ENCODE data around the gene CTNNA2. TPM values are rescaled to one million over a fixed set of nuclear protein-coding genes. Genes with fewer than 3 reads are reported as not detected.

The CTNNA2 gene
- total RNA-seq, 1 donor from 2014 or later: not detected

DNA sequence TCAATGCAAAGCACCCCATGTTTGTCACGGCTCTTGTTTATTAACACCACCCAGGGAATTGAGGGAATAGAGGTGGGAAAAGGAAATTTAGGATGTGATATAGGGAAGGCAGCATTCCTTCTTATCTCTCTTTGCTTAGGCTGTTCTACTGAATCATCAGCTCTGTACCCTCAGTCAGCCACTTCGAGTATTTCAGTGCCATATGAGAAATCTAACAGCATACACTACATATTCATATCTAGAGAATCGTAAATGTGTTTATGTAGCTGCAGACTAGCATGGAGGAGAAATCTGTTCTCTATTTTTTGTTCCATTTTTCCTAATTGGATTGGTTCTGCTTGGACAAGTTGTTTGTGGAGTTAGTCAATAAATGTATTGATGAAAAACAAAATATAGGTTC, 187.8 kb downstream of the CTNNA2 start:
- Mint-ChIP-seq H3K4me1 (no peaks in the 10 kb centered on the region), H3K4me3 (no peak overlapping the region), H3K36me3 (ENCODE audit: low read depth) (no peaks in the 10 kb centered on the region), H3K27ac (no peak overlapping the region), H3K9me3 (peaks cover 3% of the 10 kb centered on the region), H3K27me3 (no peaks in the 10 kb centered on the region)
- intact Hi-C loops (cut with micrococcal nuclease): no loop called here
- no peak for DNase-seq

DNA sequence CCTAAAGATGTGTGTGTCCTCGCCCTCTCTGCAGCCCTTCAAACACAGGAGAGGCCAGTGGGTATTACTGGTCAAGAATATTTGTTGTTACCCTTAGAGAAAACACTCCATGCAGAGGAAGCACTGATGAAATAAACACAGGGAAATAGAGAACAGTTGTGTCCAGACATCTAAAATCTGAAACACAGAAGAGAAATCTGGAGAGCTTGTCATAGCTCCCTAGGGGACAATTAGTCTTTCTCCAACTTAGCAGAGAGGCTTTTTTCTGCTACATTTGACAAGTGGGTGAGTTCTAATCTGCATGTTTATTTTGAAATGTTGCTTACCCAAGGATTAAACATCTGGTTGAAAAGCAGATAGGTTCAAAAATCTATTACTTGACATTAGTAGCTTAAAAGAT, 190.1 kb downstream of the CTNNA2 start:
- Mint-ChIP-seq H3K4me3 (no peak overlapping the region), H3K27ac (no peak overlapping the region), H3K4me1 (no peaks in the 10 kb centered on the region), H3K36me3 (ENCODE audit: low read depth) (no peaks in the 10 kb centered on the region), H3K9me3 (peaks cover 3% of the 10 kb centered on the region), H3K27me3 (no peaks in the 10 kb centered on the region)
- intact Hi-C loops (cut with micrococcal nuclease): no loop called here
- no peak for DNase-seq

DNA sequence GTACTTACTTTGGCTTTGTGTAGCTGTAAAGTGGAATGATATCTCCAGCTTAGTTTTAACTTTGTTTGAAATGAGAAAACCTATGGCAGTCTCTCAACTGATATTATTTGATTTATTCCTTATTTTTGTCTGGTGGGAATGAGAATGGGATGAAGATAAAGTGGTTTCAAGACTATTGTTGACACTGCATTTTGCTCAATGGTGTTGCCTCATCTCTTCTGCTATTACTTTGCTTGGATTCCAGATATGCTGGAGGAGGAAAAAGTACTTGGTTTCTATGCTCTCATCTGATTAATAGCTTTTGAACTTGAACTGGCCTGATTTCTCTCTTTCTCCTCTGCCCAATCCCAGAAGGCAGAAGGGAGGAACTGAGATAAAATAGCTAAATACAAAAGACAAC, 198.2 kb downstream of the CTNNA2 start:
- DNase-seq: no peak
- Mint-ChIP-seq H3K4me1 (no peaks in the 10 kb centered on the region), H3K4me3 (no peak overlapping the region), H3K9me3 (no peaks in the 10 kb centered on the region), H3K27ac (no peak overlapping the region), H3K36me3 (ENCODE audit: low read depth) (no peaks in the 10 kb centered on the region), H3K27me3 (no peaks in the 10 kb centered on the region)
- intact Hi-C loops (cut with micrococcal nuclease): no loop called here

DNA sequence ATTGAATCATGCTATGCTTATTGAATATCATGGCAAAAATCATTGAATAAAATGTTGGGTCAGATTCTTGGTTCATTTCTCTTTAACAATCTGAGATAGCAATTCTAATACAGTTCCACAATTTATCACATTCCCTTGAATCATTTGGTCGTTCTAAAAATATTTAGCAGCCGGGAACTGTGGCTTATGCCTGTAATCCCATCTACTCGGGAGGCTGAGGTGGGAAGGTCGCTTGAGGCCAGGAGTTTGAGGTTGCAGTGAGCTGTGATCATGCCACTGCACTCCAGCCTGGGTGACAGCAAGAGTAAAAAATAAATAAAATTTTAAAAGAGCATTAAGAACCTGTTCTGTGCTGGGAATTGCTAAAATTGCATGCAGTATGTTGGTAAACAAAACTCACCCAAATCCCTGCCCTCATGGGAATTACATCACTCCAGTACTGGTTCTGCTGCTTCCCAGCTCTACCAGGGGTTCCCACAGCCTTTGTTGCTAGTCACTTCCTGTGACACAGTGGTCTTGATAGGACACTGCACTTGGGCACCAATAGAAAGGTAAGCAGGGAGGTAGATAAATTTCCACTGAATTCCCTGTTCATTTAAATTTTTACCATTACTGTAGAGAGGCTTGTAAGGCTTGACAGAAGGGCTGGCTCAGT, 200.4 kb downstream of the CTNNA2 start:
- no peaks in the 10 kb centered on the region for H3K27me3 Mint-ChIP-seq
- no peaks in the 10 kb centered on the region for H3K4me1 Mint-ChIP-seq
- DNase-seq: no peak
- H3K9me3 Mint-ChIP-seq: no peaks in the 10 kb centered on the region
- H3K4me3 Mint-ChIP-seq: no peak overlapping the region
- intact Hi-C loops (cut with micrococcal nuclease): no loop called here
- no peak overlapping the region for H3K27ac Mint-ChIP-seq
- H3K36me3 Mint-ChIP-seq (ENCODE audit: low read depth): no peaks in the 10 kb centered on the region

DNA sequence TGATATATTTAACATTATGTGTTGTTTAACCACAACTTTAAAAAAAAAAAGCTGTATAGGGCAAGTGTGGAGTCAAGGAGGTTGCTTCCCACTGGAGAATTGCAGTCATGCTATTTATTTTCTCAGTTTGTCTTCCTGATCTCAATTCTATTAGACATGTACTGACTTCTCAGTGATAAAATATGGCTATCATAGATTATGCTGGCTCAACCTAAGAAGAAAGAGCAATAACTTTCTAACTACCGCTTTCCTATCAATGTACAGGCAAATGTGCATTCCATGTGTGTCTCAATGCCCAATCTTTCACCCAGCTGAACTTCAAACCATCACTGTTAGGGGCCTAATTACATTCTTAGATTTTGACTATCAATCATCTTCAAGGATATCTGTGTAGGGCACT, 201.4 kb downstream of the CTNNA2 start:
- Mint-ChIP-seq H3K4me1 (no peaks in the 10 kb centered on the region), H3K9me3 (no peaks in the 10 kb centered on the region), H3K4me3 (no peak overlapping the region), H3K27ac (no peak overlapping the region), H3K27me3 (no peaks in the 10 kb centered on the region), H3K36me3 (ENCODE audit: low read depth) (no peaks in the 10 kb centered on the region)
- no peak for DNase-seq
- intact Hi-C loops (cut with micrococcal nuclease): no loop called here

DNA sequence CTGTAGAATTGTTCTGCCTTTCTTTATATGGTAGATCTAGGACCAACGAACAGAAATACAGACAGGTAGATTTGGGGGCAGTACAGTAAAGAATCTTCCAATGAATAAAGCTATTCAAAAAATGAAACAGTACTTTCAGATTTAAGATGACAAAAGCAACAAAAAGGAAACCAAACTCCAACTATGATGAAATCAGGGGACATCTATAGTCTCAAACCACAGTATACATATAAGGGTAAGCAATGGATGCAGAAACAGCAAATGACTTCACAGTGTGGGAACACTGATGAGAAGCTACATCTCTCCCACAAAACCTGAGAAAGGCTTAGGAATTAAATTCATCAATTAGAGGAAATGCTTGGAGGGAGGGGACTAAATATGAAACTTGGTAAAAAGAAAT, 202.5 kb downstream of the CTNNA2 start:
- H3K4me1 Mint-ChIP-seq: no peaks in the 10 kb centered on the region
- no peak overlapping the region for H3K4me3 Mint-ChIP-seq
- no peak overlapping the region for H3K27ac Mint-ChIP-seq

DNA sequence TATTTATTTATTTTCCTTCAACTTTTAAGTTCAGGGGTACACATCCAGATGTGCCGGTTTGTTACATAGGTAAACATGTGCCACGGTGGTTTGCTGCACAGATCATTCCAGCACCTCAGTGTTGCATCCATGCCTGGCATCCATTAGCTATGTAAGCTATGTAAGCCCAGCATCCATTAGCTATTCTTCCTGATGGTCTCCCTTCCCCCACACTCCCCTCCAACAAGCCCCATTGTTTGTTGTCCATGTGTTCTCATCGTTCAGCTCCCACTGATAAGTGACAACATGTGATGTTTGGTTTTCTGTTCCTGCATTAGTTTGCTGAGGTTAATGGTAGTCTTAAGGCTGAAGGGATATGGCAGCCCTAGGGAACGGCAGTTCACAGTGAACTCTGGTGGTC, 203.4 kb downstream of the CTNNA2 start:
- intact Hi-C loops (cut with micrococcal nuclease): no loop called here
- H3K36me3 Mint-ChIP-seq (ENCODE audit: low read depth): no peaks in the 10 kb centered on the region
- no peaks in the 10 kb centered on the region for H3K9me3 Mint-ChIP-seq

More for the DNA sequence above, 202.5 kb downstream of the CTNNA2 start:
- H3K27me3 Mint-ChIP-seq: no peaks in the 10 kb centered on the region
- intact Hi-C loops (cut with micrococcal nuclease): no loop called here
- no peaks in the 10 kb centered on the region for H3K36me3 Mint-ChIP-seq (ENCODE audit: low read depth)
- H3K9me3 Mint-ChIP-seq: no peaks in the 10 kb centered on the region
- DNase-seq: no peak

DNA sequence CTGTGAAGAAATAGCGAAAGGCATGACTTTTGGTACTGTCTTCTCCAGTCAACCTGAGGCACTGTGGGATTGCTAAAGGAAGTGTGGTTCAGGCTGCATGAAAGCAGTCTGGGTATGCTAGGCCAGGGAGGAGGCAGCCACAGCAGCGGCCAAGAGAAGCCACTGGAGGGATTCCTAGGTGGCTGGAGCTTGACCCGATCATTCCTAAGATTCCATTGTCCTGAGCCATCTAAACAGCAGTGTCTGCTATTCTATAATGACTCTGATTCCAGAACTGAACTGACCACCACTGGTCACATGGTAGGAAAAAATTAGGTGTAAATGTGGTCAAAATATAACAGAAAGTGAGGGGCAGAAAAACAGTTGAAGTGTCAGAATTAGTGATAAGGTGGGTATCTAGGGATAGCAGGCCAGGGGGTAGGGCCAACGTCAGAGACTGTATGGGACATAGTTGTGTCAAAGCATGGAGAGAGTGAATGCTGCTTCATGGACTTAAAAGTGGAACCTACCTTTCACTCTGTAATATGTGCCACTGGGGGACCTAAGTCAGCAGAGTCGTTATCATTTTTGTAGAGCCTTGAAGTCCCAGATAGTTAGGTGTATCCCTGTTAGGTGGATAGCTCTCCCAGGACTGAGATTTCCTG, 204.6 kb downstream of the CTNNA2 start:
- H3K27me3 Mint-ChIP-seq: no peaks in the 10 kb centered on the region

More for the DNA sequence above, 203.4 kb downstream of the CTNNA2 start:
- Mint-ChIP-seq H3K27me3 (no peaks in the 10 kb centered on the region), H3K4me3 (no peak overlapping the region), H3K4me1 (no peaks in the 10 kb centered on the region), H3K27ac (no peak overlapping the region)
- DNase-seq: no peak

DNA sequence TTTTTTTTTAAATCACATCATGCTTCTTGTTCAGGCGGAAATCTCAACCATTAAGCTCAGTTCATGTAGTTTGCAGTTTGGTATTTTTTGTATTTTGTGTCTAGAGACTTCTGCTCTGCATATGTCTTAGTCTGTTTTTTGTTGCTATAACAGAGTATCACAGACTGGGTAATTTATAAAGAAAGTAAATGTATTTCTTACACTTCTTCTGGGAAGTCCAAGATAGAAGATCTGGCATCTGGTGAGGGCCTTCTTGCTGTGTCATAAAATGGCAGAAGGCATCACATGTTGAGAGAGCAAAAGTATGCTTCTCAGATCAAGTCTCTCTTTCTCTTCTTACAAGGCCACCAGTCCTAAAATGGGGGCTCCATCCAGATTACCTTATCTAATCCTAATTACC, 208.2 kb downstream of the CTNNA2 start:
- peaks cover 10% of the 10 kb centered on the region for H3K9me3 Mint-ChIP-seq
- DNase-seq: no peak
- intact Hi-C loops (cut with micrococcal nuclease): no loop called here
- H3K4me3 Mint-ChIP-seq: no peak overlapping the region
- H3K27ac Mint-ChIP-seq: no peak overlapping the region
- H3K4me1 Mint-ChIP-seq: no peaks in the 10 kb centered on the region
- no peaks in the 10 kb centered on the region for H3K27me3 Mint-ChIP-seq
- H3K36me3 Mint-ChIP-seq (ENCODE audit: low read depth): no peaks in the 10 kb centered on the region

More for the DNA sequence above, 204.6 kb downstream of the CTNNA2 start:
- Mint-ChIP-seq H3K4me3 (no peak overlapping the region), H3K27ac (no peak overlapping the region), H3K9me3 (peaks cover 2% of the 10 kb centered on the region), H3K4me1 (no peaks in the 10 kb centered on the region), H3K36me3 (ENCODE audit: low read depth) (no peaks in the 10 kb centered on the region)
- intact Hi-C loops (cut with micrococcal nuclease): no loop called here
- DNase-seq: no peak

DNA sequence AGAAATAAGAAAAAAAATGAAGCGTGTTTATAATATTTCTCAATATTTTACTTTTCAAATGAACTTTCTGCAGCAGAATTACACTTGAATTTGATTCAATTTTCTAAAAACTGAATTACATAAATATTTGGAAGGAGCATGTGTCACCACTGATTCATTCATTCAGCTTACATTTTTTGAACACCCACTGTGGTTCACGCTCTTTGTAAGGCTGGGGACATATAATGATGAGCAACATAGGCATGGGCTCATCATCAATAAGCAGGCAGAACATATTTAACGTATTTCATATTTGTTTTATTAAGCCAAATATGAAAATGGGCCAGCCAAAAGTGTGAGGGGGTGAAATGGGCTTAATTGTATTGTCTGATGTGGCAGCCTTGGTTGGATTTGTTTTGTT, 209.1 kb downstream of the CTNNA2 start:
- H3K27me3 Mint-ChIP-seq: no peaks in the 10 kb centered on the region
- no peak for DNase-seq

DNA sequence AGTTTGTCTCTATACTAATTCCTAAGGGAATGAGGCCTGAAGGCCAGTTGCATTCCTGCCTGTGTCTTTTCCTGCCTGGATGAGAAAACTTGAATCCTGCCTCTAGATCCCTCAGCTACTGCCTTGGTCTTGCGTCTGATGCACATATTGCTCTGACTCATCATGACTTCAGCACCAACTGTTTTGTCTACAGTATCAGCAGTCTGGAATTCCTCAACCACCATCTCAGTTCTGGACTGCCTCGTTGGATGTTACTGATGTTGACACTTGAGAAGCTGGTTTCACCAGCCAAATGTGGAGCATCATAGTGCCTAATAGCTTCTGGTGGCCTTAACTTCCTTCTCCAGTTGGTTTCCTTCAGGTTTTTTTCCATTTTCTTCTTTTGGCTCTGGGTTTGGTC, 211.0 kb downstream of the CTNNA2 start:
- no peaks in the 10 kb centered on the region for H3K4me1 Mint-ChIP-seq
- no peaks in the 10 kb centered on the region for H3K36me3 Mint-ChIP-seq (ENCODE audit: low read depth)
- H3K9me3 Mint-ChIP-seq: peaks cover 10% of the 10 kb centered on the region
- no peak for DNase-seq
- intact Hi-C loops (cut with micrococcal nuclease): no loop called here
- no peak overlapping the region for H3K4me3 Mint-ChIP-seq
- no peak overlapping the region for H3K27ac Mint-ChIP-seq
- H3K27me3 Mint-ChIP-seq: no peaks in the 10 kb centered on the region

More for the DNA sequence above, 209.1 kb downstream of the CTNNA2 start:
- Mint-ChIP-seq H3K4me1 (no peaks in the 10 kb centered on the region), H3K27ac (no peak overlapping the region), H3K4me3 (no peak overlapping the region), H3K36me3 (ENCODE audit: low read depth) (no peaks in the 10 kb centered on the region), H3K9me3 (peaks cover 10% of the 10 kb centered on the region)
- intact Hi-C loops (cut with micrococcal nuclease): no loop called here

DNA sequence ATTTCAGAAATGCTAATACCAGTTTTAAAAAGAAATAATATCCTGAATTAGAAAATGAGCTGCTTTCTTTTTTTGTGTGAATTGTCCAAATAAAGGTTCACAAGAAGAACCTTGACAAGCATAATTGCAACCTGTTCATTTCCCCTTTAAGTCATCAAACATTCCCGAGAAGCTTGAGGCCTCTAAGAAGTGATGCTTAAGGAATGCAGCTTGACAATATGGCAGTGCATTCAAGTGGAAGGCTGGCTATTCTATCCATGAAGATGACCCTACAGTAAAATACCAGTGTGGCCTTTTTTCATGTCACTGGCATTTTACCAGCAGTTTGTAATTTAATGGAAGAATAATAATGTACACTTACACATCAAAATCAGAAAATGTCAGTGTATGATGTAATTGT, 216.7 kb downstream of the CTNNA2 start:
- H3K4me1 Mint-ChIP-seq: no peaks in the 10 kb centered on the region
- H3K27me3 Mint-ChIP-seq: no peaks in the 10 kb centered on the region
- H3K36me3 Mint-ChIP-seq (ENCODE audit: low read depth): no peaks in the 10 kb centered on the region
- H3K4me3 Mint-ChIP-seq: no peak overlapping the region
- no peak overlapping the region for H3K27ac Mint-ChIP-seq
- intact Hi-C loops (cut with micrococcal nuclease): no loop called here
- DNase-seq: no peak
- H3K9me3 Mint-ChIP-seq: no peaks in the 10 kb centered on the region

DNA sequence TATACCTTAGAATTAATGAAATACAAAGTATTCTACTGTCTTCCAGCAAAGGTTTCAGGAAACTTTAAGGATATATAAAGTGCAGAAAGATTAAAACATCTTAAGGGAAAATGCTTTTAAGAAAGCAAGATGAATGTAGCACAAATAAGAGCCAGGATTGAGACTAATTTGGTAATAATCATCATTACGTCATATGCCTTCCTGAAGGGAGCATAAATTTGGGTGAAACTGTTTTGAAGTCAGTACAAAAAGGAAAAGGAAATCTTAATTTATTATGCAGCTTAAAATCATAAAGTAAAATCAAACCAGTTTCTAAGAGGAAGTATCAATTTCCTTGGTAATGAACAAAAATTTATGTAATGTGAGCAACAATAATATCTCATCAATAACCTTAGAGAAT, 221.7 kb downstream of the CTNNA2 start:
- Mint-ChIP-seq H3K4me1 (no peaks in the 10 kb centered on the region), H3K36me3 (ENCODE audit: low read depth) (no peaks in the 10 kb centered on the region), H3K9me3 (no peaks in the 10 kb centered on the region), H3K4me3 (no peak overlapping the region), H3K27ac (no peak overlapping the region), H3K27me3 (no peaks in the 10 kb centered on the region)
- intact Hi-C loops (cut with micrococcal nuclease): no loop called here
- no peak for DNase-seq

DNA sequence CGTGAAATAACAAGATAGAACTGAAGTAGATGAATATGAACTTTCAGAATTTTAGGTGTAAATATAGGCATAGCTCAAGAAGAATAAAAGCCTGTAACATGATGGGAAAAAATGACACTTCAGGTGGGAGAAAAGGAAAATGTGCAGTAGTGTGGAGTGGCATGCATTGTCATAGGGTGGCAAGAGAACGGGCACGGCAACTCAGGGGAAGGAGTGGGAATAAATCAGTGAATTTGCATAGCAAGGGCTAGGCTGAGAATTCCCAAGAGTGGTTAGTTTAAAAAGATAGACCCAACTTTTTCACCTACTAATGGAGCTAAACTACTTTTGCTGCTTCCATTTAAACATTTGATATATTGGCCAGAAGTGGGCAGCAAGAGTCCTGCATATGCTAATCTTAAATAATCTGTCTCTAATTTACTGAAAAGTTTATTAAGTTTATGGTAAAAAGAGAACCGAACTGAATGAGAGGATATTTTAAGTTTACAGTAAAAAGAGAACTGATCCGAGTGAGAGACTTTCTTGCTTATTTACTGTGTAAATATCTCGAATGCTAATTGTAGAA, 228.1 kb downstream of the CTNNA2 start:
- H3K4me1 Mint-ChIP-seq: no peaks in the 10 kb centered on the region
- DNase-seq: no peak
- H3K27me3 Mint-ChIP-seq: no peaks in the 10 kb centered on the region

More for the DNA sequence above, 228.1 kb downstream of the CTNNA2 start:
- intact Hi-C loops (cut with micrococcal nuclease): no loop called here
- Mint-ChIP-seq H3K36me3 (ENCODE audit: low read depth) (no peaks in the 10 kb centered on the region), H3K4me3 (no peak overlapping the region), H3K9me3 (peaks cover 3% of the 10 kb centered on the region), H3K27ac (no peak overlapping the region)

Measured in activated CD4-positive, alpha-beta T cell treated with anti-CD3 and anti-CD28 coated beads, Interleukin-2, amount 10 ng/mL, durations not matched to agents 24 days and 14 days (primary cell).